ENCODE measurements around the gene FTCD.

DNA sequence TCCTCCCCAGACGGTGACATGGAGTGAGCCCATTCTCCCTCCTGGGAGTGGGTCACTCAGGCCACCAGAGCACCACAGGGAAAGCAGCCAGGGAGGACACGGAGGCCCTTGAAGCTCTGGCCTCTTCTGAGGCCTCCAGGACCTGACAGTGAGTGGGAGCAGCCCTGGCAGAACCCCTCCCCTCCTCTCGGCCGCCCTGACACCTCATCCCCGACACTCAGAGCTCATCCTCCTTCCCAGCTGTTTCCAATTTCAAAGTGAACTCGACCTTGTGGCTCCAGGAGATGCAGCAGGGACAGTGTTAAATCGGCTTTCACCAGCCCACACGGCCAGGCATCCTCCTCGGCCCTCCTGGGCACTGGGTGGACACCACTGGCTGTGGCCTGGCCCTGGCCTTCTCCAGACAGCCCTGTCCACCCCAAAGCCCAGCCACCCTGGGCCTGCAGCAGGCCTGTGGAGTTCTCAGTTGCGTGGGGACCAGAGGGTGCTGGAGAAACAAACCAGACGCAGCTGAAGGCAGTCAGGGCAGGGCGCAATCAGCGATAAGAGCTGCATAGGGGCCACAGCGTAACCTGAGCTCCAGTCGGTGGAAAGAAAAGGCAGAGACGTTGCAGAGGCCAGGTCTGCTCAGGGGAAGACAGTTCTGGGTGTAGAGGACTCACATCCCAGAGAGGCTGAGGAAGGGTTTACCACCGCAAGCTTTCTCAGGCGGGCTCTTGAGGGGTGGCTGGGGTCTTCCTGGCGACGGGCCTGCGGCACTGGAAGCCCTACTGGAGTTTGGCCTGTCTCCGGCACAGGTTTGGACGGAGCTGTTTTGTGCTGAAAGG lies 27.1 kb downstream of the FTCD start:
- no peak for TF ChIP-seq EZH2 (IDR thresholded peaks at IDR 0.05; ENCODE audit: insufficient read depth, poor library complexity, severe bottlenecking)
- TF ChIP-seq EZH2phosphoT487 (IDR thresholded peaks at IDR 0.05; ENCODE audit: insufficient read depth, low read depth): no peak
